Measurements from ENCODE around the gene DYNAP. TPM values are rescaled to one million over a fixed set of nuclear protein-coding genes. Genes with fewer than 3 reads are reported as not detected.

Gene DYNAP
- polyA plus RNA-seq, 3 donors, result not detected

DNA sequence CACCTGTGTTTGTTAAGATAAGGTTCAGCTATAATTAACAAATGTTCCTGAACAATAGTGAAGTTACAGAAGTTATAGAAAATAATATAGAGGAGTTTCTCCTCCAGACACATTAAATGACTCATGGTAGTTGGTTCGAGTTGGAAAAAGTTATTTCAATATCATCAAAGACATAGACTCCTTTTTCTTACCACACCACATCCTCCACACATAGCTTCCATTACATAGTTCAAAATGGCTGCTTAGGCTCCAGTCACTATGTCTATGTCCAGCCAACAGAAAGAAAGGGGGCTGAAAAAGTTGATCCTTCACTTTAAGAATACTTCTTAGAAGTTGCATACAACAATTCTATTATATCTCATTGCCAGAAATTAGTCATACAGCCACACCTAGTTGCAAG, 50.7 kb downstream of the DYNAP start:
- Mint-ChIP-seq H3K9me3 (no peaks in the 10 kb centered on the region), H3K4me1 (no peaks in the 10 kb centered on the region), H3K27ac (no peak overlapping the region), H3K36me3 (no peaks in the 10 kb centered on the region), H3K4me3 (no peak overlapping the region), H3K27me3 (ENCODE audit: low read depth in 3 of 3) (peaks cover 0 to 2% (median 2%) of the 10 kb centered on the region in 3 donors)
- no peak overlapping the region for H2AFZ ChIP-seq (ENCODE audit: insufficient read depth, low read depth, low read length, poor library complexity, severe bottlenecking)
- H3K79me2 ChIP-seq (ENCODE audit: insufficient read depth, low read length), result no peaks in the 10 kb centered on the region
- no peaks in the 10 kb centered on the region for H3K9me3 ChIP-seq (replicated peaks in 1 of 2; ENCODE audit: control insufficient read depth in 1 of 2, insufficient read depth in 1 of 2, low read length in 2 of 2)
- H3K27me3 ChIP-seq (ENCODE audit: control insufficient read depth in 2 of 2, insufficient read depth in 2 of 2, low read length in 2 of 2), result no peaks in the 10 kb centered on the region
- no peak overlapping the region for H3K4me3 ChIP-seq (replicated peaks in 1 of 3; ENCODE audit: low read depth in 2 of 3, low read length in 3 of 3)
- no peak overlapping the region for H3K9ac ChIP-seq (ENCODE audit: insufficient read depth, low read length, poor library complexity, severe bottlenecking)
- H3K36me3 ChIP-seq (replicated peaks in 1 of 2; ENCODE audit: control insufficient read depth in 1 of 2, insufficient read depth in 2 of 2, low read length in 2 of 2), result no peaks in the 10 kb centered on the region
- TF ChIP-seq, protein P1, sequence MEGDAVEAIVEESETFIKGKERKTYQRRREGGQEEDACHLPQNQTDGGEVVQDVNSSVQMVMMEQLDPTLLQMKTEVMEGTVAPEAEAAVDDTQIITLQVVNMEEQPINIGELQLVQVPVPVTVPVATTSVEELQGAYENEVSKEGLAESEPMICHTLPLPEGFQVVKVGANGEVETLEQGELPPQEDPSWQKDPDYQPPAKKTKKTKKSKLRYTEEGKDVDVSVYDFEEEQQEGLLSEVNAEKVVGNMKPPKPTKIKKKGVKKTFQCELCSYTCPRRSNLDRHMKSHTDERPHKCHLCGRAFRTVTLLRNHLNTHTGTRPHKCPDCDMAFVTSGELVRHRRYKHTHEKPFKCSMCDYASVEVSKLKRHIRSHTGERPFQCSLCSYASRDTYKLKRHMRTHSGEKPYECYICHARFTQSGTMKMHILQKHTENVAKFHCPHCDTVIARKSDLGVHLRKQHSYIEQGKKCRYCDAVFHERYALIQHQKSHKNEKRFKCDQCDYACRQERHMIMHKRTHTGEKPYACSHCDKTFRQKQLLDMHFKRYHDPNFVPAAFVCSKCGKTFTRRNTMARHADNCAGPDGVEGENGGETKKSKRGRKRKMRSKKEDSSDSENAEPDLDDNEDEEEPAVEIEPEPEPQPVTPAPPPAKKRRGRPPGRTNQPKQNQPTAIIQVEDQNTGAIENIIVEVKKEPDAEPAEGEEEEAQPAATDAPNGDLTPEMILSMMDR (IDR thresholded peaks at IDR 0.05), result no peak
- no CpG with 5 or more reads among the region's 1 CpG for WGBS (ENCODE audit: insufficient coverage)
- no peaks in the 10 kb centered on the region for H3K4me1 ChIP-seq (ENCODE audit: control insufficient read depth in 1 of 2, insufficient read depth in 2 of 2, low read length in 2 of 2)
- no peak for DNase-seq
- no peaks in the 10 kb centered on the region for H4K20me1 ChIP-seq (ENCODE audit: insufficient read depth, low read length)
- no peak overlapping the region for H3K4me2 ChIP-seq (replicated peaks; ENCODE audit: extremely low read depth, low read length, poor library complexity, severe bottlenecking)
- intact Hi-C loops (cut with micrococcal nuclease), result no loop called here
- no peak overlapping the region for H3K27ac ChIP-seq (ENCODE audit: low read depth in 1 of 2, low read length in 2 of 2)

GRCh38 chr18:54647176-54647575, 56.1 kb downstream of the DYNAP start:
- Mint-ChIP-seq H3K4me1 (no peaks in the 10 kb centered on the region), H3K27me3 (ENCODE audit: low read depth in 3 of 3) (peaks cover 2 to 7% (median 4%) of the 10 kb centered on the region in 3 donors), H3K27ac (no peak overlapping the region), H3K36me3 (no peaks in the 10 kb centered on the region), H3K4me3 (no peak overlapping the region), H3K9me3 (no peaks in the 10 kb centered on the region)
- intact Hi-C loops (cut with micrococcal nuclease), result no loop called here
- Histone ChIP-seq H3K27ac (ENCODE audit: low read depth in 1 of 2, low read length in 2 of 2) (no peak overlapping the region), H3K4me1 (ENCODE audit: control insufficient read depth in 1 of 2, insufficient read depth in 2 of 2, low read length in 2 of 2) (no peaks in the 10 kb centered on the region), H4K20me1 (ENCODE audit: insufficient read depth, low read length) (no peaks in the 10 kb centered on the region), H3K9me3 (replicated peaks in 1 of 2; ENCODE audit: control insufficient read depth in 1 of 2, insufficient read depth in 1 of 2, low read length in 2 of 2) (no peaks in the 10 kb centered on the region), H3K36me3 (replicated peaks in 1 of 2; ENCODE audit: control insufficient read depth in 1 of 2, insufficient read depth in 2 of 2, low read length in 2 of 2) (no peaks in the 10 kb centered on the region), H3K9ac (ENCODE audit: insufficient read depth, low read length, poor library complexity, severe bottlenecking) (no peak overlapping the region), H3K4me2 (replicated peaks; ENCODE audit: extremely low read depth, low read length, poor library complexity, severe bottlenecking) (no peak overlapping the region), H3K27me3 (ENCODE audit: control insufficient read depth in 2 of 2, insufficient read depth in 2 of 2, low read length in 2 of 2) (no peaks in the 10 kb centered on the region), H3K79me2 (ENCODE audit: insufficient read depth, low read length) (no peaks in the 10 kb centered on the region), H2AFZ (ENCODE audit: insufficient read depth, low read depth, low read length, poor library complexity, severe bottlenecking) (no peak overlapping the region), H3K4me3 (replicated peaks in 1 of 3; ENCODE audit: low read depth in 2 of 3, low read length in 3 of 3) (no peak overlapping the region)
- TF ChIP-seq, protein P1 (IDR thresholded peaks at IDR 0.05), result no peak
- DNase-seq, result no peak
- no CpG with 5 or more reads among the region's 2 CpGs for WGBS (ENCODE audit: insufficient coverage)

Other genes with a start within 250 kb of the DYNAP start
- not detected for gene STARD6, start 233.4 kb upstream of the DYNAP start, polyA plus RNA-seq
- gene C18orf54, start 233.3 kb upstream of the DYNAP start, polyA plus RNA-seq, result under 1 TPM; 0.14 to 0.38 (median 0.29) TPM
- under 1 TPM in 2 of 3 donors, not detected in 1; 0.11 to 0.13 TPM for gene RAB27B, start 237.2 kb downstream of the DYNAP start, polyA plus RNA-seq